Measurements from ENCODE around the gene ZSCAN18.

ZSCAN18 gene

DNA sequence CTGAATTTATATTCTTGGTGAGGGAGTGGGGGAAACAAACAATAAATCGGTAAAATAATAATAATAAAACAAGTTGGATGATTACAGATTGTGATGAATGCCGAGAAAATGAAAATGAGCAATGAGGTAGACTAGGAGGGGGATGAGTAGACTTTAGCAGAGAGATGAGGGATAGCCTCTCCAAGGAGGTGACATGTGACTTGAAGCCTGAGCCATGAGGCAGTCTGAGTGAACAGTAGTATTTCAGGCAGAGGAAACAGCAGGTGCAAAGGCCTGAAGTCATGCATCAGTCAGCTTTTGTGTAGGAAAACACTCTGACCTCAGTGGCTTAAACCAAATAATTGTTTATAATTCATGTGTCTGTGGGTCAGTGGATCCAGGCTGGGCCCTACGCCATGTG, 34.3 kb downstream of the ZSCAN18 start:
- TF ChIP-seq, protein P1, sequence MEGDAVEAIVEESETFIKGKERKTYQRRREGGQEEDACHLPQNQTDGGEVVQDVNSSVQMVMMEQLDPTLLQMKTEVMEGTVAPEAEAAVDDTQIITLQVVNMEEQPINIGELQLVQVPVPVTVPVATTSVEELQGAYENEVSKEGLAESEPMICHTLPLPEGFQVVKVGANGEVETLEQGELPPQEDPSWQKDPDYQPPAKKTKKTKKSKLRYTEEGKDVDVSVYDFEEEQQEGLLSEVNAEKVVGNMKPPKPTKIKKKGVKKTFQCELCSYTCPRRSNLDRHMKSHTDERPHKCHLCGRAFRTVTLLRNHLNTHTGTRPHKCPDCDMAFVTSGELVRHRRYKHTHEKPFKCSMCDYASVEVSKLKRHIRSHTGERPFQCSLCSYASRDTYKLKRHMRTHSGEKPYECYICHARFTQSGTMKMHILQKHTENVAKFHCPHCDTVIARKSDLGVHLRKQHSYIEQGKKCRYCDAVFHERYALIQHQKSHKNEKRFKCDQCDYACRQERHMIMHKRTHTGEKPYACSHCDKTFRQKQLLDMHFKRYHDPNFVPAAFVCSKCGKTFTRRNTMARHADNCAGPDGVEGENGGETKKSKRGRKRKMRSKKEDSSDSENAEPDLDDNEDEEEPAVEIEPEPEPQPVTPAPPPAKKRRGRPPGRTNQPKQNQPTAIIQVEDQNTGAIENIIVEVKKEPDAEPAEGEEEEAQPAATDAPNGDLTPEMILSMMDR (IDR thresholded peaks at IDR 0.05; ENCODE audit: low read depth, low read length, missing control alignments), result no peak
- no peak overlapping the region for H3K4me3 ChIP-seq (ENCODE audit: low read depth, low read length)
- in situ Hi-C loops (cut with HindIII; ENCODE audit: low sequenced_read_pairs), result no loop called here
- no peak for DNase-seq (ENCODE audit: low read depth)

DNA sequence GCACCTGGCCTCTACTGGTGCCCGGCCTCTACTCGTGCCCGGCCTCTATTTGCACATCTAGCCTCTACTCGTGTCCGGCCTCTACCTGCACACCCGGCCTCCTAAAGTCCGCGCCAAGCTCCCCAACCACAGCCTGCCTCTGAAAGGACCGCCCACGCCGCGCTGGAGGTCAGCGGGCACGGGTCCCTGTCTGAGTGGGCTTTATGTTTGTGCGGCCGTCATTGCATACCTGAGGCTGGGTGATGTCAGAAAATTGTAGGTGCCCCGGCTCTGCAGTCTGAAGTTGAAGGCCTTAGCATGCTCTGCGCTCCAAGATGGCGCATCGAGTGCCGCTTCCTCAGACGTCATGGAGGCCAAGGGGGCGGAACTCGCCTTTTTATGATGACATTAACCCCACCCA, 37.8 kb downstream of the ZSCAN18 start:
- DNase-seq (ENCODE audit: low read depth), result no peak
- no peak overlapping the region for H3K4me3 ChIP-seq (ENCODE audit: low read depth, low read length)
- TF ChIP-seq, protein P1 (IDR thresholded peaks at IDR 0.05; ENCODE audit: low read depth, low read length, missing control alignments), result no peak
- in situ Hi-C loops (cut with HindIII; ENCODE audit: low sequenced_read_pairs), result no loop called here

DNA sequence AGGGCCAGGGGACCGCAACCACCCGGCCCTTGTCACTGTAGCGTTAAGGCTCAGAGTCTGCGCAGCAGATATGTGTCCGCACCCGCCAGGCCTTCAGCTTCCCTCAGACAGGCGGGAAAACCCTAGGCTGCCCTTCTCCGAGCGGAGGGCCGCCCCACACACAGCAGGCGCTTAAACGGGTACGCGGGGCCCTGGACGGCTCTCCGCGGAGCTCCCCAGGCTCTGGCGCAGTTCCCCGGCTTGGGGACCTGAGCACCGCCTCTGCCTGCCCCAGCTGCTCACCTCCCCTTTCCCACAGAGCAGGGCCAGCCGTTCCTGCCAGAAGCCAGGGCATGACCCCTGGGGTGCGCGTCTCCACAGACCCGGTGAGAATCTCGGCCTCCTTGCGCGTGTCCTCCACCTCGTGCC, 38.4 kb downstream of the ZSCAN18 start:
- no peak for DNase-seq (ENCODE audit: low read depth)
- in situ Hi-C loops (cut with HindIII; ENCODE audit: low sequenced_read_pairs), result no loop called here

DNA sequence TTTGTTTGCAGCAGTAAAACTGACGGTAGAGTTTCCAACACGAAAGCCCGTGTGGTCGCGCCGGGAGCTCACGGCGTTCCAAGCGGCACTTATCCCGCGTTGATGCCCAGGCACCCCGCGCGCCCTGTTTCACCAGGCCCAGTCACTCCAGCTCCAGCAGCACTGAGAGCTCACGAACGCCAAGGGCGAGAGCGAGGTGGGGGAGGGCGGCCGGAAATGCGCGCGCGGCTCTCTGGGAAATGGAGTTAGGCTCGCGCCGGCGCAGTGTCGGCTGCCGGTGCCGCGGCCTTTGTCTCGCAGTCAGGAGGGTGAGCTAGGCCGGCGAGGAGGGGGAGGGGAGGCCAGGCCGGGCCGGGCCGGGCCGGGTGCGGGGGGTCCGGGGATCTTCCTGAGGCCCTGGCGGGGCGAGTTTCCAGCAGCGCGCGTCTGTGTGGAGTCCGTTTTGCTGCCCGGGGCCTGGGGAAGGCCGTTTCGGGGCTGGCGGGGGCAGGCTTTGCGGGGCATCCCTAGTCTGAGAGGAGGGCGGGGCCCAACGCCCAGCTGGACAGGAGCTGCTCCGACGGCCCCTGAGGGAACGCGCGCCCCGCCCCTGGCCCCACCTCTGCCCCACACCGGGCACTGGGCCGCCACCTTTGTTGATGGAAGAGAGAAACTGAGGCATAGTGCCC, 38.9 kb downstream of the ZSCAN18 start, which contains the start of gene ZNF135:
TSS of gene ZNF135 (plus strand) at position 280 of the 668 bp plus-strand sequence. CDS start 721 bp downstream, outside the sequence.
- TF ChIP-seq, protein P1 (IDR thresholded peaks at IDR 0.05; ENCODE audit: low read depth, low read length, missing control alignments), result no peak

More for the DNA sequence above, 38.4 kb downstream of the ZSCAN18 start:
- TF ChIP-seq, protein P1 (IDR thresholded peaks at IDR 0.05; ENCODE audit: low read depth, low read length, missing control alignments), result no peak
- peak overlapping the region; percentile 47 for H3K4me3 ChIP-seq (ENCODE audit: low read depth, low read length)

DNA sequence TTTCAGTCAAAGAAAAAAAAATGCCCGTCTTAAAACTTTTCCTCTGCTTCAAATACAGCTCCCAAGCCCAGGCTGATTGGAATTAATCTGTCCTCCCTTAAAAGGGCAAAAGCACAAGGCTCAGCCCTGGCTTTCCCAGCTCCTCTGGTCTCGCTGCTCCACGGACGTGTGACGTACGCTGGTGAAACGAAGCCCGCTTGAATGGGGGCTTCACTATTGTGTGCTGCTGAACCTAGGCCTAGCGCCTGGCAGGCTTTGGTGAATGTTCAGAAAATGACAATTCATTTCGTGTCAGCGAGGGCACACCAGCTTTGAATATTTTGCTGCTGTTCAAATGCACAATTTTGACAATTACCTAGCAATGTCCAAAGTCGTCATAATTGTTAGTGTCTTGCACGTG, 39.6 kb downstream of the ZSCAN18 start:
- TF ChIP-seq, protein P1 (IDR thresholded peaks at IDR 0.05; ENCODE audit: low read depth, low read length, missing control alignments), result no peak
- H3K4me3 ChIP-seq (ENCODE audit: low read depth, low read length), result peak overlapping the region; percentile 47
- in situ Hi-C loops (cut with HindIII; ENCODE audit: low sequenced_read_pairs), result no loop called here
- no peak for DNase-seq (ENCODE audit: low read depth)

More for the DNA sequence above, 38.9 kb downstream of the ZSCAN18 start, which contains the start of gene ZNF135:
- in situ Hi-C loops (cut with HindIII; ENCODE audit: low sequenced_read_pairs), result no loop called here
- peak within 1 kb of the TSS; percentile 47 for H3K4me3 ChIP-seq (ENCODE audit: low read depth, low read length)
- peak; percentile 15 for DNase-seq (ENCODE audit: low read depth)

DNA sequence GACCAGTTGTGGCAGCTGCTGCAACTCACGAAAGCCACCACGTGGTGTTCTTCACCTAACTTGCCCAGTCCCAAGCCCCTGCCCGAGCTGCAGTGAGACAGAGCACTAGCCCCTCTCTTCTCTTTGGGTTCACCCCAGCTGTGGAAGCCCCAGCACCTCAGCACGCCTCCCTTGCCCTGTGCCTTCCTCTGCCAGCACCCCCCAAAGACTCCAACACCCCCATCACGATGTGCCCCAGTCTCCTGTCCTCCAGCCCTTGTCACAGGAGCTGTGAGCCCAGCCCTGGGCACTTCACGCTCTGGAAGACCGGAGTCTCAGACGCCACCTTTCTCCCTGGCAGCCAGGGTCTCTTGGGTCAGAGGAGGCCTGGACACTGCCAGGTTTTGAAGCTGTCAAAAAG, 41.2 kb downstream of the ZSCAN18 start:
- in situ Hi-C loops (cut with HindIII; ENCODE audit: low sequenced_read_pairs), result no loop called here
- TF ChIP-seq, protein P1 (IDR thresholded peaks at IDR 0.05; ENCODE audit: low read depth, low read length, missing control alignments), result no peak
- DNase-seq (ENCODE audit: low read depth), result no peak
- H3K4me3 ChIP-seq (ENCODE audit: low read depth, low read length), result no peak overlapping the region

All from astrocyte of the cerebellum (primary cell).